GM12891 (cell line): Measurements from ENCODE around the gene ZBTB45.

Source experiments
- POLR2A ChIP-seq: IDR thresholded peaks from 2 replicates; pipeline ENCODE4 v1.6.1; 2011; ENCODE audit warnings: low read depth, low read length, control low read depth
- POLR2AphosphoS5 ChIP-seq: IDR thresholded peaks from 2 replicates; pipeline ENCODE4 v1.6.1; 2011; ENCODE audit warnings: low read depth, low read length, control low read depth
- POU2F2 ChIP-seq: IDR thresholded peaks from 2 replicates; pipeline ENCODE4 v1.6.1; 2011; ENCODE audit warnings: low read depth, mild to moderate bottlenecking, control low read depth, low read length, moderate library complexity
- SPI1 ChIP-seq: IDR thresholded peaks from 2 replicates; pipeline ENCODE4 v1.6.1; 2011; ENCODE audit warnings: low read depth, low read length, control low read depth
- TAF1 ChIP-seq: IDR thresholded peaks from 2 replicates; pipeline ENCODE4 v1.6.1; 2011; ENCODE audit warnings: low read depth, low read length, control low read depth

DNA sequence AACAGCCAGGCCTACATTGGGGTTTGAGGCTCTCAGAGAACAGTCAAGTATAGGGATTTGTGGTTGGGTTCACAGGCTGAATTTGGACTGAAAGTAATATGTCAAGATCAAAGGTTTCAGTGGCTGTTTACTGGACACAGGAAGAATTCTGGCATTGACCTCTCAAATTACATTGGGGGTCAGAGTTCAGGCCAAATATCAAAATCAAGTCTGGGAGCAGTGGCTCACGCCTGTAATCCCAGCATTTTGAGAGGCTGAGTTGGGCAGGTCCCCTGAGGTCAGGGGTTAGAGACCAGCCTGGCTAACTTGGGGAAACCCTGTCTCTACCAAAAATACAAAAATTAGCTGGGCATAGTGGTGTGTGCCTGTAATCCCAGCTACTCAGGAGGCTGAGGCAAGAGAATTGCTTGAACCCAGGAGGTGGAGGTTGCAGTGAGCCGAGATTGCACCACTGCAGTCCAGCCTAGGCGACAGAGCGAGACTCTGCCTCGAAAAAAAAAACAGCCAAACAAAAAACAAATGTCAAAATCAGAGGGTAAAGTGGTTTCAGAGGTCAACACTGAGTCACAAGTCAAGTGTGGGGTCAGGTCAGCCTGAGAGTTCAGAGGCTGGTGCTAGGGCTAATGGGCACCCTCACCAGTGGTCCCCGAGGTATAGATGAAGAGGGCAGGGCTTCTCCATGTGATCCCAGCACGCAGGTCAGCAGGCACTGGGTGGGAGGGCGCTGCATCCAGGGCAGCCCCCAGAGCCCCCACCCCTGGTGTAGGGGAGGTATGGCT, 9.3 kb downstream of the ZBTB45 start:
- TF ChIP-seq TAF1 (no peak), POLR2A (no peak), POLR2AphosphoS5 (no peak), SPI1 (no peak), POU2F2 (no peak)
